Measurements from ENCODE around the gene RNF181.

Gene RNF181

DNA sequence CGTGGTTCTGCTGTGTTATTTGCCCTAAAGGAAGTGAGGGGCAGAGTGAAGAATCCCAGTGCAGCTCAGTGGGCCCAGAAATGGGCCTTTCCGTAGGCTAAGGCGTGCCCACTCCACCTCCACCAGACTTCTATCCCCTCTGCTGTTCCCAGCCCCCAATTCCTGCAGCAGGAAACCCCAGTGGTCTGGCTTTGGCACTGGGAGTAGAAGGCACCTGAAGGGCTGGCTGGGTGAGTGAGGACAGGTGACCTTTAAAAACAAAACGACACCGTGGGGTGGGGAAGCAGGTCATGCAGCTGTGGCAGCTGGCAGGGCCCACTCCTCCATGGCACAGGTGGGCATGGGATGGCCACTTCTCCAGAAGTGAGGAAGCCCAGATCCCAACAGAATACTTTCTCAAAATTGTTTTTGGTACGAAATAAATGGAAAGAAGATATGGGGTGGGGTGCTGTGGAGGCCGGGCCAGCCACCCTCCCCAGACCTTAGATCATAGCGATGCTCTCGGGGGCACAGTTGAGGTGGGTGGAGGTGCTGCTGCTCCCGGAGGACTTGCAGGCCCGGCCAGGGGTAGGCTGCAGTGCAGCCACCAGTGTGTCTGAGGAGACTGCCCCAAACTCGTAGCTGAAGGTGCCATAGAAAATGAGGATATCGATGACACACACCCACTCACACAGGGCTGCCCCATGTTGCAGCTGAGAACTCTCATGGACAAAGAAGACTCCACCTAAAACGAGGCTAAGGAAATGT is 3.2 kb downstream of the RNF181 start:
- H2AFZ ChIP-seq (ENCODE audit: low read length): no peak overlapping the region
- DNase-seq: no peak
- 0 out of 2 replicates have a peak, but pooled peaks cover 10% of the 10 kb centered on the region for H3F3A ChIP-seq (ENCODE audit: insufficient read depth, low read length)
- H3K4me1 ChIP-seq (ENCODE audit: low read length): peaks cover 10% of the 10 kb centered on the region
- no peak overlapping the region for H3K4me2 ChIP-seq (ENCODE audit: low read depth, low read length)
- no peak overlapping the region for H3K27ac ChIP-seq (ENCODE audit: low read length)
- H3K4me3 ChIP-seq (ENCODE audit: low read length): no peak overlapping the region
- H3K27me3 ChIP-seq (replicated peaks; ENCODE audit: insufficient read depth, low read length): no peaks in the 10 kb centered on the region
- no peaks in the 10 kb centered on the region for H3K9me2 ChIP-seq (replicated peaks; ENCODE audit: insufficient read depth, low read length)
- H3K9ac ChIP-seq (ENCODE audit: low read length): no peak overlapping the region
- TF ChIP-seq EZH2phosphoT487 (IDR thresholded peaks at IDR 0.05; ENCODE audit: low read length) (no peak), EZH2 (optimal IDR thresholded peaks at IDR 0.05; ENCODE audit: low read depth, low read length) (no peak)
- TF ChIP-seq, protein P1, sequence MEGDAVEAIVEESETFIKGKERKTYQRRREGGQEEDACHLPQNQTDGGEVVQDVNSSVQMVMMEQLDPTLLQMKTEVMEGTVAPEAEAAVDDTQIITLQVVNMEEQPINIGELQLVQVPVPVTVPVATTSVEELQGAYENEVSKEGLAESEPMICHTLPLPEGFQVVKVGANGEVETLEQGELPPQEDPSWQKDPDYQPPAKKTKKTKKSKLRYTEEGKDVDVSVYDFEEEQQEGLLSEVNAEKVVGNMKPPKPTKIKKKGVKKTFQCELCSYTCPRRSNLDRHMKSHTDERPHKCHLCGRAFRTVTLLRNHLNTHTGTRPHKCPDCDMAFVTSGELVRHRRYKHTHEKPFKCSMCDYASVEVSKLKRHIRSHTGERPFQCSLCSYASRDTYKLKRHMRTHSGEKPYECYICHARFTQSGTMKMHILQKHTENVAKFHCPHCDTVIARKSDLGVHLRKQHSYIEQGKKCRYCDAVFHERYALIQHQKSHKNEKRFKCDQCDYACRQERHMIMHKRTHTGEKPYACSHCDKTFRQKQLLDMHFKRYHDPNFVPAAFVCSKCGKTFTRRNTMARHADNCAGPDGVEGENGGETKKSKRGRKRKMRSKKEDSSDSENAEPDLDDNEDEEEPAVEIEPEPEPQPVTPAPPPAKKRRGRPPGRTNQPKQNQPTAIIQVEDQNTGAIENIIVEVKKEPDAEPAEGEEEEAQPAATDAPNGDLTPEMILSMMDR (IDR thresholded peaks at IDR 0.05; ENCODE audit: low read length): no peak
- H3K79me2 ChIP-seq (ENCODE audit: low read length): peaks cover 21% of the 10 kb centered on the region
- H4K20me1 ChIP-seq (ENCODE audit: insufficient read depth, low read length): no peaks in the 10 kb centered on the region
- no peaks in the 10 kb centered on the region for H3K9me3 ChIP-seq (replicated peaks; ENCODE audit: insufficient read depth, low read length)
- no peaks in the 10 kb centered on the region for H3K36me3 ChIP-seq (replicated peaks; ENCODE audit: insufficient read depth, low read length)

DNA sequence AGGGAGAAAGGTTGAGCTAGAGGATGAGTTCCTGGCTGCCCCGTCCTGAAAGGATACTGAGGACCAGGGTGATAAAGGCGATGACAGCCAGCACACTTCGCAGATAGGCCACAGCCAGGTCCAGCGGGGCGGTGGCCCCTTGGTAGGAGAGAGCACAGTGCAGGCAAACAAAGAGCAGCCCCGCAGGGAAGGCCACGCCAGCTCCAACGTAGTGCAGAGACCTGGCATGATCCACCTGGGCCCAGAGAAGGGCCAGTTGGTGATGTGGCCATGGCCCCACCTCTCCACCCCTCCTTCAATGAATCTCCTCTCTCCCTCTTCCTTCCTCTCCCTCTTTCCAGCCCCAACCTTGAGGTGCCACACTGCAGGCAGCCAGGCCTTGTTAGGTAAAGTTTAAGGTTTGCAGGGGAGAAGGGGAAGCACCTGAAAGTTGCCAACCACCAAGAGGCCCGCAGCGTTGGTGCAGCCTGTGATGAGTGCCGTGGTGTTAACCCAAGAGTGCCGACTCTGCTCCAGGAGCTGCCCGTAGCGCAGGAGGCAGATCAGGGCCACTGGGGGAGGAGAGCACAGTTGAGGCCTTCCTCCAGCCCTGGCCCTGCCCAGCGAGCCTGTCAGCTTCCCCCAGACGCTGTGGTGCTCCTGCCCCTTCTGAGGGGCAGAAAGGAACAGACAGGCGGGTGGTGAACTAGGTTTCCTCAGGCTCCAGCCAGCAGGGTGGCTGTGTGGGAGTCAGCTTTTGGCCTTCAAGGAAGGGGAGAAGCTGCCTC is 4.1 kb downstream of the RNF181 start:
- Histone ChIP-seq H3K9ac (ENCODE audit: low read length) (no peak overlapping the region), H3K4me3 (ENCODE audit: low read length) (no peak overlapping the region), H3K27ac (ENCODE audit: low read length) (no peak overlapping the region), H3F3A (ENCODE audit: insufficient read depth, low read length) (0 out of 2 replicates have a peak, but pooled peaks cover 10% of the 10 kb centered on the region), H3K27me3 (replicated peaks; ENCODE audit: insufficient read depth, low read length) (no peaks in the 10 kb centered on the region), H3K79me2 (ENCODE audit: low read length) (peaks cover 21% of the 10 kb centered on the region), H2AFZ (ENCODE audit: low read length) (no peak overlapping the region), H3K9me2 (replicated peaks; ENCODE audit: insufficient read depth, low read length) (no peaks in the 10 kb centered on the region), H3K4me2 (ENCODE audit: low read depth, low read length) (no peak overlapping the region), H4K20me1 (ENCODE audit: insufficient read depth, low read length) (no peaks in the 10 kb centered on the region), H3K36me3 (replicated peaks; ENCODE audit: insufficient read depth, low read length) (no peaks in the 10 kb centered on the region), H3K9me3 (replicated peaks; ENCODE audit: insufficient read depth, low read length) (no peaks in the 10 kb centered on the region), H3K4me1 (ENCODE audit: low read length) (peaks cover 10% of the 10 kb centered on the region)
- DNase-seq: no peak
- TF ChIP-seq EZH2phosphoT487 (IDR thresholded peaks at IDR 0.05; ENCODE audit: low read length): no peak
- TF ChIP-seq, protein P1 (IDR thresholded peaks at IDR 0.05; ENCODE audit: low read length): no peak

DNA sequence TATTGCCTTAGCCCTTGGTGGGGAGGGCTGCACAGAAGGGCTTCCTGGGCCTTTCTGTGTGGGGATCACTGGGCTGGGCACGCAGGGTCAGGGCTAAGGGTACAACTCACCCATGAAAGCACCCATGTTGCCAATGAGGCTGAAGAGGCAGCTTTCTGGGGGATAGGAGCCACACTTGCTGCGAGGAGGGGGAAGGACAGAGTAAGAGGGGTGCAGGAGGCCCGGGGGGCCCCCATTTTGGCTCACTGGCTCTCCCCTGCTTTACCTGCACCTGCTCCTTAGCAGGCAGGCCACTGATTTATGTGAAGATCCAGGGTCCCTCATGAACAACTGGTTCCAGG is 4.7 kb downstream of the RNF181 start:
- H4K20me1 ChIP-seq (ENCODE audit: insufficient read depth, low read length): no peaks in the 10 kb centered on the region
- H3K36me3 ChIP-seq (replicated peaks; ENCODE audit: insufficient read depth, low read length): no peaks in the 10 kb centered on the region
- H3K79me2 ChIP-seq (ENCODE audit: low read length): peaks cover 21% of the 10 kb centered on the region
- 0 out of 2 replicates have a peak, but pooled peaks cover 10% of the 10 kb centered on the region for H3F3A ChIP-seq (ENCODE audit: insufficient read depth, low read length)
- H2AFZ ChIP-seq (ENCODE audit: low read length): no peak overlapping the region
- H3K9ac ChIP-seq (ENCODE audit: low read length): no peak overlapping the region
- peaks cover 10% of the 10 kb centered on the region for H3K4me1 ChIP-seq (ENCODE audit: low read length)
- H3K9me2 ChIP-seq (replicated peaks; ENCODE audit: insufficient read depth, low read length): no peaks in the 10 kb centered on the region
- H3K27ac ChIP-seq (ENCODE audit: low read length): no peak overlapping the region
- no peak overlapping the region for H3K4me3 ChIP-seq (ENCODE audit: low read length)
- H3K27me3 ChIP-seq (replicated peaks; ENCODE audit: insufficient read depth, low read length): no peaks in the 10 kb centered on the region
- no peak overlapping the region for H3K4me2 ChIP-seq (ENCODE audit: low read depth, low read length)
- no peak for TF ChIP-seq EZH2phosphoT487 (IDR thresholded peaks at IDR 0.05; ENCODE audit: low read length)
- TF ChIP-seq EZH2 (optimal IDR thresholded peaks at IDR 0.05; ENCODE audit: low read depth, low read length): no peak
- TF ChIP-seq, protein P1 (IDR thresholded peaks at IDR 0.05; ENCODE audit: low read length): no peak
- no peaks in the 10 kb centered on the region for H3K9me3 ChIP-seq (replicated peaks; ENCODE audit: insufficient read depth, low read length)
- DNase-seq: no peak

Measured in MM.1S (cell line).